HepG2 (cell line): ENCODE measurements around the gene ICE2. TPM values are rescaled to one million over a fixed set of nuclear protein-coding genes. Genes with fewer than 3 reads are reported as not detected.

Source experiments
- BRCA1 ChIP-seq: sonication (generic); formaldehyde crosslinking; IDR thresholded peaks from 2 replicates; pipeline ENCODE4 v1.4.0; 2020; ENCODE audit warnings: missing genetic modification reagents
- CCDC6 ChIP-seq: sonication (generic); formaldehyde crosslinking; IDR thresholded peaks from 2 replicates; pipeline ENCODE4 v1.8.1; 2022; ENCODE audit warnings: mild to moderate bottlenecking, missing genetic modification reagents, moderate library complexity
- CREM ChIP-seq, 2 experiments: sonication (generic) in 1 of 2; formaldehyde crosslinking in 1 of 2; IDR thresholded peaks; 2 replicates each; pipeline versions ENCODE4 v1.4.0 to v1.6.1; 2016 to 2020; ENCODE audit warnings: antibody characterized with exemption in 1 of 2, mild to moderate bottlenecking in 1 of 2, missing genetic modification reagents in 1 of 2
- HOXA5 ChIP-seq: sonication (generic); formaldehyde crosslinking; IDR thresholded peaks from 2 replicates; pipeline ENCODE4 v1.4.0; 2020; ENCODE audit warnings: missing genetic modification reagents
- ISX ChIP-seq: sonication (generic); formaldehyde crosslinking; conservative IDR thresholded peaks from 2 replicates; pipeline ENCODE4 v1.5.0; 2020; ENCODE audit warnings: missing genetic modification reagents
- KAT8 ChIP-seq: IDR thresholded peaks from 2 replicates; pipeline ENCODE4 v1.6.1; 2016; ENCODE audit warnings: missing genetic modification reagents, missing compliant biosample characterization
- MIER3 ChIP-seq: IDR thresholded peaks from 2 replicates; pipeline ENCODE4 v1.6.1; 2016; ENCODE audit warnings: missing compliant biosample characterization, borderline replicate concordance
- MXI1 ChIP-seq: IDR thresholded peaks from 3 replicates; pipeline ENCODE4 v1.6.1; 2012; ENCODE audit warnings: low read depth, low read length, inconsistent platforms, borderline replicate concordance
- PHF20 ChIP-seq: sonication (generic); formaldehyde crosslinking; IDR thresholded peaks from 2 replicates; pipeline ENCODE4 v1.5.0; 2020; ENCODE audit warnings: mild to moderate bottlenecking, missing genetic modification reagents
- POGZ ChIP-seq: sonication (generic); formaldehyde crosslinking; IDR thresholded peaks from 2 replicates; pipeline ENCODE4 v1.4.0; 2020; ENCODE audit warnings: mild to moderate bottlenecking, missing genetic modification reagents
- SETDB1 ChIP-seq: sonication (generic); formaldehyde crosslinking; IDR thresholded peaks from 2 replicates; pipeline ENCODE4 v1.5.1; 2020; ENCODE audit warnings: missing genetic modification reagents, mild to moderate bottlenecking, borderline replicate concordance
- YY1 ChIP-seq: IDR thresholded peaks from 2 replicates; pipeline ENCODE4 v1.6.1; 2011; ENCODE audit warnings: low read length, low read depth, moderate library complexity, mild to moderate bottlenecking; ENCODE audit not compliant: insufficient read depth, insufficient replicate concordance
- ZFP62 ChIP-seq: sonication (generic); formaldehyde crosslinking; IDR thresholded peaks from 2 replicates; pipeline ENCODE4 v1.4.0; 2020; ENCODE audit warnings: missing genetic modification reagents
- ZNF230 ChIP-seq: sonication (generic); formaldehyde crosslinking; IDR thresholded peaks from 2 replicates; pipeline ENCODE4 v1.4.0; 2020; ENCODE audit warnings: mild to moderate bottlenecking, missing genetic modification reagents
- ZNF431 ChIP-seq: sonication (generic); formaldehyde crosslinking; IDR thresholded peaks from 2 replicates; pipeline ENCODE4 v1.9.0; 2022; ENCODE audit warnings: missing genetic modification reagents, low read depth, mild to moderate bottlenecking, borderline replicate concordance
- ZNF556 ChIP-seq: sonication (generic); formaldehyde crosslinking; IDR thresholded peaks from 2 replicates; pipeline ENCODE4 v1.4.0; 2020; ENCODE audit warnings: mild to moderate bottlenecking, missing genetic modification reagents, borderline replicate concordance
- polyA plus RNA-seq, 8 experiments: library from polyadenylated mRNA; depleted of rRNA in 3 of 8; stranded (reverse) in 7 of 8; unstranded in 1 of 8; fragments of >200 nt; fragmentation: Illumina TruSeq in 4 of 8; extraction: Trizol in 4 of 8; gene quantifications; 2 replicates each; pipeline versions ENCODE4 v1.2.1 to v1.2.3, GENCODE V29; 2011 to 2016; ENCODE audit warnings: low read depth in 4 of 8, missing spikeins in 1 of 8, mixed read lengths in 1 of 8; ENCODE audit not compliant: insufficient read depth in 1 of 8
- total RNA-seq, 5 experiments: library from RNA; depleted of rRNA; stranded (reverse); fragments of >200 nt; fragmentation: Illumina TruSeq; extraction: Trizol; gene quantifications; 2 replicates each; pipeline ENCODE4 v1.2.3, GENCODE V29; 2016; ENCODE audit warnings: low read depth in 1 of 5
- TF ChIP-seq, protein P1 (sequence below): sonication (generic); formaldehyde crosslinking; IDR thresholded peaks from 2 replicates; pipeline ENCODE4 v1.8.0; 2022; ENCODE audit warnings: mild to moderate bottlenecking, missing genetic modification reagents, borderline replicate concordance
- TF ChIP-seq, protein P2 (sequence below): sonication (generic); formaldehyde crosslinking; IDR thresholded peaks from 2 replicates; pipeline ENCODE4 v1.9.0; 2021; ENCODE audit warnings: missing genetic modification reagents, borderline replicate concordance
- TF ChIP-seq, protein P3 (sequence below): sonication (generic); formaldehyde crosslinking; IDR thresholded peaks from 2 replicates; pipeline ENCODE4 v1.9.0; 2022; ENCODE audit warnings: missing genetic modification reagents, mild to moderate bottlenecking, borderline replicate concordance
- TF ChIP-seq, protein P4 (sequence below): sonication (generic); formaldehyde crosslinking; IDR thresholded peaks from 2 replicates; pipeline ENCODE4 v1.5.0; 2020; ENCODE audit warnings: missing genetic modification reagents, mild to moderate bottlenecking, borderline replicate concordance
- TF ChIP-seq, protein P5 (sequence below): IDR thresholded peaks from 2 replicates; pipeline ENCODE4 v1.6.1; 2018; ENCODE audit warnings: missing genetic modification reagents, mild to moderate bottlenecking, missing compliant biosample characterization

Gene ICE2
- total and polyA plus RNA-seq, 2 of the 13 experiments (the other 11 are each of a cell fraction or from before 2014, with no cell fraction given) = 24.8 to 26.4 TPM

DNA sequence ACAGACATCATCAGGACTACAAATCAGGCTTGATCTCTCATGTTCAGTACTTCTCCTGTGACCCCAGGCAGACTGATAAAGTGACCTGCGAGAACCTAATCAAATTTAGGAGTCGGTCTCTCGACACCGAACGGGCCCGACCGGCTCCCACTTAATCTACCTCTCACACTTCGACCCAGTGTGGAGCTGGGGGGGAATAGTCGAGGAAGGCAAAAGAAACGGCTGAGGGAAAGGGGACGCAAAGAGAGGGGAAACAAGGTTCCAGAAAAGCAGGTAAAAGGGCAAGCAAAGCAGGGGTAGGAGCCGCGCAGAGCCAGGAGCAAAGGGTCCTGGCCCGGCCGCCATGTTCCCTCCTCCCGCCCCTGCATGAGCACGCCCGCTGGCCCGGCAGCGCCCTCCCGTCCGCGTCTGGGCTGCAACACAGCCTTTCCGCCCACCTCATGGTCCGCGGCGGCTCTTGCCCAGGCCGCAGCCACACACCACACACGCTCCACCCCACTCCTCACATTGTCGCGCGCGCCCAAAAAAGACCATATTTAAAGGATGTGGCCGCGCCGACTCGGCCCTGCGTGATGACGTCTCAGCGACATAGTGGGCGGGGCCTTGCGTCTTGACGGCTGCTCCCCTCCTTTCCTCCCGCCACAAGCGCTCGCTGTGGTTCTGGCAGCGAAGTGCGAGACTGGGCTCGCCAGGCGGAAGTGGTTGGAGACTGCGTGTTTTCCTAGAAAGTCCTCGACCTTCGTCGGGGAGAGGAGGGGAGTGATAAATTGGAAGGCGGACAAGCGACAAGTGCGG is at the start of gene ICE2 (continued):
- TF ChIP-seq ISX (CRISPR knock-in tag) = no peak
- TF ChIP-seq, protein P1, sequence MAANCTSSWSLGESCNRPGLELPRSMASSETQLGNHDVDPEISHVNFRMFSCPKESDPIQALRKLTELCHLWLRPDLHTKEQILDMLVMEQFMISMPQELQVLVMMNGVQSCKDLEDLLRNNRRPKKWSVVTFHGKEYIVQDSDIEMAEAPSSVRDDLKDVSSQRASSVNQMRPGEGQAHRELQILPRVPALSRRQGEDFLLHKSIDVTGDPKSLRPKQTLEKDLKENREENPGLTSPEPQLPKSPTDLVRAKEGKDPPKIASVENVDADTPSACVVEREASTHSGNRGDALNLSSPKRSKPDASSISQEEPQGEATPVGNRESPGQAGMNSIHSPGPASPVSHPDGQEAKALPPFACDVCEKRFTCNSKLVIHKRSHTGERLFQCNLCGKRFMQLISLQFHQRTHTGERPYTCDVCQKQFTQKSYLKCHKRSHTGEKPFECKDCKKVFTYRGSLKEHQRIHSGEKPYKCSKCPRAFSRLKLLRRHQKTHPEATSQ (CRISPR knock-in tag) = peak; percentile 88; the same call in 1 of the 2 replicates
- 0 out of 2 replicates have a peak, but pooled peaks have one; percentile 76 for TF ChIP-seq CCDC6
- peak; percentile 95 for TF ChIP-seq KAT8
- TF ChIP-seq MXI1 = peak; percentile 88; the same call in 2 of the 3 replicates
- TF ChIP-seq ZNF556 = peak; percentile 61; the same call in 1 of the 2 replicates
- TF ChIP-seq, protein P2, sequence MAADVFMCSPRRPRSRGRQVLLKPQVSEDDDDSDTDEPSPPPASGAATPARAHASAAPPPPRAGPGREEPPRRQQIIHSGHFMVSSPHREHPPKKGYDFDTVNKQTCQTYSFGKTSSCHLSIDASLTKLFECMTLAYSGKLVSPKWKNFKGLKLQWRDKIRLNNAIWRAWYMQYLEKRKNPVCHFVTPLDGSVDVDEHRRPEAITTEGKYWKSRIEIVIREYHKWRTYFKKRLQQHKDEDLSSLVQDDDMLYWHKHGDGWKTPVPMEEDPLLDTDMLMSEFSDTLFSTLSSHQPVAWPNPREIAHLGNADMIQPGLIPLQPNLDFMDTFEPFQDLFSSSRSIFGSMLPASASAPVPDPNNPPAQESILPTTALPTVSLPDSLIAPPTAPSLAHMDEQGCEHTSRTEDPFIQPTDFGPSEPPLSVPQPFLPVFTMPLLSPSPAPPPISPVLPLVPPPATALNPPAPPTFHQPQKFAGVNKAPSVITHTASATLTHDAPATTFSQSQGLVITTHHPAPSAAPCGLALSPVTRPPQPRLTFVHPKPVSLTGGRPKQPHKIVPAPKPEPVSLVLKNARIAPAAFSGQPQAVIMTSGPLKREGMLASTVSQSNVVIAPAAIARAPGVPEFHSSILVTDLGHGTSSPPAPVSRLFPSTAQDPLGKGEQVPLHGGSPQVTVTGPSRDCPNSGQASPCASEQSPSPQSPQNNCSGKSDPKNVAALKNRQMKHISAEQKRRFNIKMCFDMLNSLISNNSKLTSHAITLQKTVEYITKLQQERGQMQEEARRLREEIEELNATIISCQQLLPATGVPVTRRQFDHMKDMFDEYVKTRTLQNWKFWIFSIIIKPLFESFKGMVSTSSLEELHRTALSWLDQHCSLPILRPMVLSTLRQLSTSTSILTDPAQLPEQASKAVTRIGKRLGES (CRISPR knock-in tag) = no peak
- peak; percentile 98 for TF ChIP-seq POGZ
- TF ChIP-seq SETDB1 (CRISPR knock-in tag) = no peak
- TF ChIP-seq BRCA1 (CRISPR knock-in tag) = 0 out of 2 replicates have a peak, but pooled peaks have one; percentile 29
- TF ChIP-seq YY1 = peak; percentile 91
- TF ChIP-seq MIER3 (CRISPR knock-in tag) = peak; percentile 71; the same call in 1 of the 2 replicates
- TF ChIP-seq, protein P3, sequence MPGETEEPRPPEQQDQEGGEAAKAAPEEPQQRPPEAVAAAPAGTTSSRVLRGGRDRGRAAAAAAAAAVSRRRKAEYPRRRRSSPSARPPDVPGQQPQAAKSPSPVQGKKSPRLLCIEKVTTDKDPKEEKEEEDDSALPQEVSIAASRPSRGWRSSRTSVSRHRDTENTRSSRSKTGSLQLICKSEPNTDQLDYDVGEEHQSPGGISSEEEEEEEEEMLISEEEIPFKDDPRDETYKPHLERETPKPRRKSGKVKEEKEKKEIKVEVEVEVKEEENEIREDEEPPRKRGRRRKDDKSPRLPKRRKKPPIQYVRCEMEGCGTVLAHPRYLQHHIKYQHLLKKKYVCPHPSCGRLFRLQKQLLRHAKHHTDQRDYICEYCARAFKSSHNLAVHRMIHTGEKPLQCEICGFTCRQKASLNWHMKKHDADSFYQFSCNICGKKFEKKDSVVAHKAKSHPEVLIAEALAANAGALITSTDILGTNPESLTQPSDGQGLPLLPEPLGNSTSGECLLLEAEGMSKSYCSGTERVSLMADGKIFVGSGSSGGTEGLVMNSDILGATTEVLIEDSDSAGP (CRISPR knock-in tag) = peak; percentile 92
- TF ChIP-seq, protein P4, sequence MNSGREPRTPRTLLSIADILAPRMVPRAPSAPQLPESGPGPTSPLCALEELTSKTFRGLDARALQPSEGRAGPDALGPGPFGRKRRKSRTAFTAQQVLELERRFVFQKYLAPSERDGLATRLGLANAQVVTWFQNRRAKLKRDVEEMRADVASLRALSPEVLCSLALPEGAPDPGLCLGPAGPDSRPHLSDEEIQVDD = no peak; the same call in 1 of the 2 replicates
- TF ChIP-seq PHF20 (CRISPR knock-in tag) = peak; percentile 90
- peak; percentile 86; the same call in 1 of the 2 replicates for TF ChIP-seq HOXA5 (CRISPR knock-in tag)
- no peak for TF ChIP-seq ZNF431 (CRISPR knock-in tag)
- TF ChIP-seq, protein P5, sequence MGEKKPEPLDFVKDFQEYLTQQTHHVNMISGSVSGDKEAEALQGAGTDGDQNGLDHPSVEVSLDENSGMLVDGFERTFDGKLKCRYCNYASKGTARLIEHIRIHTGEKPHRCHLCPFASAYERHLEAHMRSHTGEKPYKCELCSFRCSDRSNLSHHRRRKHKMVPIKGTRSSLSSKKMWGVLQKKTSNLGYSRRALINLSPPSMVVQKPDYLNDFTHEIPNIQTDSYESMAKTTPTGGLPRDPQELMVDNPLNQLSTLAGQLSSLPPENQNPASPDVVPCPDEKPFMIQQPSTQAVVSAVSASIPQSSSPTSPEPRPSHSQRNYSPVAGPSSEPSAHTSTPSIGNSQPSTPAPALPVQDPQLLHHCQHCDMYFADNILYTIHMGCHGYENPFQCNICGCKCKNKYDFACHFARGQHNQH (CRISPR knock-in tag) = peak; percentile 84
- TF ChIP-seq CREM (IDR thresholded peaks at IDR 0.05) = peak; percentile 94
- peak; percentile 44; the same call in 1 of the 2 replicates for TF ChIP-seq CREM (CRISPR knock-in tag; IDR thresholded peaks at IDR 0.05)
- TF ChIP-seq ZNF230 (CRISPR knock-in tag) = peak; percentile 45; the same call in 1 of the 2 replicates
- TF ChIP-seq ZFP62 = no peak
